Thyroid gland (tissue), 4 donors: ENCODE measurements around the gene KRT6C. TPM values are rescaled to one million over a fixed set of nuclear protein-coding genes. Genes with fewer than 3 reads are reported as not detected.

Experiments
- DNase-seq, 2 donors: peaks; one replicate each; pipeline ENCODE4 v3.0.0-alpha.2; 2019
- H3K27ac ChIP-seq, 3 donors: fragments of 200-600 bp; sonication (generic); 1 replicate in 2 of 3; 2 replicates in 1 of 3; pipeline ENCODE4 v1.5.1; 2016 to 2019; ENCODE audit warnings: mild to moderate bottlenecking in 1 of 3, moderate library complexity in 1 of 3
- H3K27me3 ChIP-seq: fragments of 200-600 bp; sonication (generic); one replicate; pipeline ENCODE4 v1.5.1; 2019
- H3K36me3 ChIP-seq, 2 donors: fragments of 200-600 bp; sonication (generic); one replicate each; pipeline ENCODE4 v1.5.1; 2016 to 2019
- H3K4me1 ChIP-seq, 2 donors: fragments of 200-600 bp; sonication (generic); one replicate each; pipeline ENCODE4 v1.5.1; 2017 to 2019
- H3K4me3 ChIP-seq, 3 donors: fragments of 200-600 bp; sonication (generic); replicated peaks in 1 of 3; 1 replicate in 2 of 3; 2 replicates in 1 of 3; pipeline ENCODE4 v1.5.1; 2016; ENCODE audit warnings: mild to moderate bottlenecking in 1 of 3
- H3K9me3 ChIP-seq: fragments of 200-600 bp; sonication (generic); one replicate; pipeline ENCODE4 v1.5.1; 2017
- CTCF ChIP-seq, 6 experiments: fragments of 200-600 bp in 3 of 6; fragments of 450-650 bp in 3 of 6; sonication (generic) in 3 of 6; IDR thresholded peaks; one replicate each; pipeline ENCODE4 v1.5.1; 2016 to 2019; ENCODE audit warnings: antibody characterized with exemption in 6 of 6, mild to moderate bottlenecking in 2 of 6, inconsistent platforms in 1 of 6, moderate library complexity in 1 of 6
- POLR2A ChIP-seq, 2 donors: fragments of 450-650 bp; IDR thresholded peaks; one replicate each; pipeline ENCODE4 v1.6.1; 2017; ENCODE audit warnings: antibody characterized with exemption in 2 of 2, mild to moderate bottlenecking in 2 of 2, moderate library complexity in 1 of 2
- WGBS, 2 donors: methylation state at CpG; one replicate each; pipeline ENCODE4 v1.1.5; 2017; 5-methylcytosine and 5-hydroxymethylcytosine counted together
- intact Hi-C: fragments of 100-400 bp; cut with DNase I; formaldehyde crosslinking; loops from one replicate; pipeline ENCODE4 v1.15.1; 2023
- total RNA-seq, 4 donors: library from RNA; depleted of rRNA; stranded (reverse); fragments of >200 nt; gene quantifications; one replicate each; pipeline ENCODE4 v1.2.3, GENCODE V29; 2016

Gene KRT6C
- total RNA-seq, 4 donors from 2014 or later: not detected

- Histone ChIP-seq H3K27me3 (no peaks in the 10 kb centered on the region), H3K4me1 (peaks cover 0 to 10% of the 10 kb centered on the region in 2 donors), H3K9me3 (no peaks in the 10 kb centered on the region), H3K27ac (no peak overlapping the region), H3K36me3 (no peaks in the 10 kb centered on the region), H3K4me3 (no peak overlapping the region)
- TF ChIP-seq POLR2A (IDR thresholded peaks at IDR 0.05) (no peak), CTCF (IDR thresholded peaks at IDR 0.05) (no peak)
- no peak for DNase-seq
- WGBS, 2 donors: 80 to 86% methylated on average over 5 of the region's 5 CpGs
- intact Hi-C loops: loop anchor here (10.0 kb wide), 2 partner anchors 125 to 345 kb away; no protein-coding TSS in a partner anchor
Observed at GRCh38 chr12:52499806-52500560, 26.4 kb upstream of the KRT6C start.

- Histone ChIP-seq H3K4me1 (peaks cover 0 to 20% of the 10 kb centered on the region in 2 donors), H3K4me3 (no peak overlapping the region), H3K36me3 (no peaks in the 10 kb centered on the region), H3K9me3 (no peaks in the 10 kb centered on the region), H3K27ac (no peak overlapping the region), H3K27me3 (no peaks in the 10 kb centered on the region)
- 42 to 75% methylated on average over 1 of the region's 1 CpG for WGBS, 2 donors
- TF ChIP-seq CTCF (IDR thresholded peaks at IDR 0.05) (no peak), POLR2A (IDR thresholded peaks at IDR 0.05) (no peak)
- no peak for DNase-seq
- intact Hi-C loops: no loop called here
Observed at GRCh38 chr12:52498946-52499345, 25.3 kb upstream of the KRT6C start.

- DNase-seq: no peak
- H3K27ac ChIP-seq: no peak overlapping the region
- intact Hi-C loops: no loop called here
- TF ChIP-seq CTCF (IDR thresholded peaks at IDR 0.05) (no peak), POLR2A (IDR thresholded peaks at IDR 0.05) (no peak)
- H3K27me3 ChIP-seq: no peaks in the 10 kb centered on the region
- peaks cover 0 to 24% of the 10 kb centered on the region in 2 donors for H3K4me1 ChIP-seq
- no peaks in the 10 kb centered on the region for H3K9me3 ChIP-seq
- WGBS, 2 donors: 89 to 95% methylated on average over 7 of the region's 7 CpGs
- H3K4me3 ChIP-seq: no peak overlapping the region
- no peaks in the 10 kb centered on the region for H3K36me3 ChIP-seq
Observed at GRCh38 chr12:52497975-52498374, 24.4 kb upstream of the KRT6C start.

GRCh38 chr12:52496590-52497071 is 23.0 kb upstream of the KRT6C start:
- TF ChIP-seq POLR2A (IDR thresholded peaks at IDR 0.05) (no peak), CTCF (IDR thresholded peaks at IDR 0.05) (no peak)
- no peaks in the 10 kb centered on the region for H3K36me3 ChIP-seq
- no peaks in the 10 kb centered on the region for H3K9me3 ChIP-seq
- intact Hi-C loops: no loop called here
- no peak overlapping the region for H3K4me3 ChIP-seq
- H3K27ac ChIP-seq: no peak overlapping the region
- peaks cover 0 to 24% of the 10 kb centered on the region in 2 donors for H3K4me1 ChIP-seq
- no peaks in the 10 kb centered on the region for H3K27me3 ChIP-seq
- DNase-seq: no peak
- WGBS, 2 donors: 69% methylated on average over 4 of the region's 4 CpGs

GRCh38 chr12:52496054-52496453 is 22.4 kb upstream of the KRT6C start:
- intact Hi-C loops: no loop called here

More at GRCh38 chr12:52496054-52496453, 22.4 kb upstream of the KRT6C start:
- peaks cover 0 to 24% of the 10 kb centered on the region in 2 donors for H3K4me1 ChIP-seq
- DNase-seq: no peak
- H3K36me3 ChIP-seq: no peaks in the 10 kb centered on the region
- H3K27me3 ChIP-seq: no peaks in the 10 kb centered on the region
- no peaks in the 10 kb centered on the region for H3K9me3 ChIP-seq
- WGBS, 2 donors: 74 to 83% methylated on average over 2 of the region's 2 CpGs
- H3K4me3 ChIP-seq: no peak overlapping the region
- H3K27ac ChIP-seq: no peak overlapping the region
- TF ChIP-seq POLR2A (IDR thresholded peaks at IDR 0.05): no peak
- TF ChIP-seq CTCF (IDR thresholded peaks at IDR 0.05): no peak
